ENCODE measurements around the gene SCN8A.

Gene SCN8A

GRCh38 chr12:51815571-51815970 lies 224.5 kb downstream of the SCN8A start:
- Histone ChIP-seq H3K18ac (ENCODE audit: low read length) (no peak overlapping the region), H3K14ac (ENCODE audit: low read length) (no peak overlapping the region), H3K4me1 (ENCODE audit: control insufficient read depth in 1 of 2, insufficient read depth in 2 of 2, low read length in 2 of 2) (peaks cover 8 to 14% of the 10 kb centered on the region in 2 experiments), H3K36me3 (ENCODE audit: control insufficient read depth in 1 of 2, insufficient read depth in 2 of 2, low read length in 2 of 2) (peaks cover 13 to 15% of the 10 kb centered on the region in 2 experiments), H3K27me3 (ENCODE audit: insufficient read depth, low read length) (no peaks in the 10 kb centered on the region), H3K4me2 (ENCODE audit: low read length) (no peak overlapping the region), H2BK12ac (ENCODE audit: low read length) (no peak overlapping the region), H3K23ac (ENCODE audit: low read length) (no peak overlapping the region), H3K79me2 (ENCODE audit: control insufficient read depth, insufficient read depth, low read length, poor library complexity) (peaks cover 8% of the 10 kb centered on the region), H3K9me3 (ENCODE audit: insufficient read depth, low read depth, low read length) (no peaks in the 10 kb centered on the region), H2AFZ (ENCODE audit: insufficient read depth, low read length, poor library complexity) (no peak overlapping the region), H4K91ac (ENCODE audit: low read depth, low read length) (no peak overlapping the region), H3K79me1 (ENCODE audit: low read length) (peaks cover 13% of the 10 kb centered on the region), H2BK5ac (ENCODE audit: low read depth, low read length, poor library complexity) (no peak overlapping the region), H2BK120ac (ENCODE audit: insufficient read depth, low read length, poor library complexity) (no peak overlapping the region), H3K27ac (ENCODE audit: low read depth, low read length) (no peak overlapping the region), H3K4me3 (ENCODE audit: low read depth, low read length) (no peak overlapping the region), H3K9ac (ENCODE audit: low read length) (no peak overlapping the region), H3K4ac (ENCODE audit: low read depth, low read length) (no peak overlapping the region), H4K8ac (ENCODE audit: low read depth, low read length) (no peak overlapping the region), H2AK5ac (ENCODE audit: low read length) (no peak overlapping the region), H4K12ac (ENCODE audit: low read depth, low read length) (peak overlapping the region; percentile 23)
- no peak for DNase-seq
- WGBS (ENCODE audit: extremely low coverage, insufficient coverage, insufficient read length) = no CpG with 5 or more reads among the region's 6 CpGs

DNA sequence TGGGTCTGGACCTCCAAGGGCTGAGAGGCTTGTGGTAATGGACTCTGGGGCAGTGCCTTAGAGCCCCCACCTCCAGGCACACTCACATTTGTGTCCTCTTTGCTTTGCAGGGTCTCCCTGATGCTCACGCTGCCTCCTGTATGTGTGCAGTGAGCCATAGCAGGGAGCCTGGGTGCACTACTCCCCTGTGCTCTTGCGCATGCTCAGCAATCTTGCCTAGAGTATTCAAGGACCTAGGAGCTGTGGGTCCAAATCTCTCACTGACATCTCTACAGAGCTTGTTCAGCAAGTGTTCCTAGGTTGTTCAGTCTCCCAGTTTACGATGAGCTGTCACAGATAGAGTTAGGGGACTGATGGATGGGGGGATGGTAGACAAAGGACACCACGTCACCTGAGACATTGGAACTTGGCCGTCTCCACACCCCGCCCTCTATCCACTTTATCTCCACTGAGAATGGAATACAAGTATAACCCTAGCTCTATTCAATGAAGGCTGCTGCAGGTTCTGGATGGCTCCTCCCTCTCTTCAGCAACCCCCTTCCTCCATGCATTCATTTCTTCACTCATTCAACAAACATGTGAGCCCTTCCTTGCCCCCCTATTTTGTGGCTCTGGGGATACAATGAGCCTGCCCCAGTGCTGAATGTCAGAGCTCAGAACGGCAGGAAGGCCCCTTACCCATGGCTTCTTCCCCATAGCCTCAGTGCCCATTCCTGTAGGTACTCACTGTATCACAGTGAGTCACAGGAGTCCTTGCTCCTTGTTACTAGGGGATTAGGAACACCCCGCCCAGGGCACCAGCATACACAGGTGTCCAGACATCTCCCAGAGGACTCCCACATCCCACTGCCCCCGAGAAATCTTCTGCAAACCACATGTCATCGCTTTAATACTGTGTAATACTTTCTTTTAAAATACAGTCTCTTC lies 226.3 kb downstream of the SCN8A start:
- no CpG with 5 or more reads among the region's 10 CpGs for WGBS (ENCODE audit: extremely low coverage, insufficient coverage, insufficient read length)
- Histone ChIP-seq H2BK12ac (ENCODE audit: low read length) (no peak overlapping the region), H3K36me3 (ENCODE audit: control insufficient read depth in 1 of 2, insufficient read depth in 2 of 2, low read length in 2 of 2) (peaks cover 28% of the 10 kb centered on the region in 2 experiments), H3K18ac (ENCODE audit: low read length) (no peak overlapping the region), H3K23ac (ENCODE audit: low read length) (no peak overlapping the region), H4K12ac (ENCODE audit: low read depth, low read length) (no peak overlapping the region), H3K9me3 (ENCODE audit: insufficient read depth, low read depth, low read length) (no peaks in the 10 kb centered on the region), H2AFZ (ENCODE audit: insufficient read depth, low read length, poor library complexity) (no peak overlapping the region), H3K9ac (ENCODE audit: low read length) (no peak overlapping the region), H3K27ac (ENCODE audit: low read depth, low read length) (no peak overlapping the region), H4K8ac (ENCODE audit: low read depth, low read length) (no peak overlapping the region), H3K4ac (ENCODE audit: low read depth, low read length) (no peak overlapping the region), H2BK120ac (ENCODE audit: insufficient read depth, low read length, poor library complexity) (no peak overlapping the region), H2BK5ac (ENCODE audit: low read depth, low read length, poor library complexity) (no peak overlapping the region), H2AK5ac (ENCODE audit: low read length) (no peak overlapping the region), H3K4me1 (ENCODE audit: control insufficient read depth in 1 of 2, insufficient read depth in 2 of 2, low read length in 2 of 2) (peaks cover 8 to 14% of the 10 kb centered on the region in 2 experiments), H3K14ac (ENCODE audit: low read length) (no peak overlapping the region), H3K4me3 (ENCODE audit: low read depth, low read length) (no peak overlapping the region), H3K27me3 (ENCODE audit: insufficient read depth, low read length) (no peaks in the 10 kb centered on the region), H4K91ac (ENCODE audit: low read depth, low read length) (no peak overlapping the region), H3K79me2 (ENCODE audit: control insufficient read depth, insufficient read depth, low read length, poor library complexity) (peaks cover 8% of the 10 kb centered on the region), H3K4me2 (ENCODE audit: low read length) (no peak overlapping the region), H3K79me1 (ENCODE audit: low read length) (peaks cover 13% of the 10 kb centered on the region)
- DNase-seq = peak in 1 of 2 donors; percentile 57

DNA sequence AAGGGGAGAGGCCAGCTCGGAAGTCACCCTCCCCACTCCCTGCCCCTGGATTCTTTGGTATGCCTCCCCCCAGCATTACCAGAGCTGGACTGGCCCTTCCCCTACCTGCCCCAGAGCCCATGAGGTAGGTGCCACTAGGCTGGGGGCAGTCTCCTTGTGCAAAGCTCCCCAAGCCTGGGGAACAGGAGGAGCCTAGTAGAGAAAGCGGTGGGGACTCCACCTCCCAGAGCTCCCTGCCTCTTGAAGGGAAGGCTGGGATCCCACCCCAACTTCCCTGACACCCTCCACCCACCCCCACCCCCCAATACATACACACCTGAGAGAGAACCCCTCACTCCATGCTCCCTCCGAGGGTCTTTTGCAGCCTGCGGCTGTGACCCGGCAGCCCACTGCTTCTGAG lies 227.1 kb downstream of the SCN8A start:
- H3K4me1 ChIP-seq (ENCODE audit: control insufficient read depth in 1 of 2, insufficient read depth in 2 of 2, low read length in 2 of 2) = peaks cover 8 to 14% of the 10 kb centered on the region in 2 experiments
- no peak overlapping the region for H2BK120ac ChIP-seq (ENCODE audit: insufficient read depth, low read length, poor library complexity)
- DNase-seq = no peak
- H3K14ac ChIP-seq (ENCODE audit: low read length) = no peak overlapping the region
- no peak overlapping the region for H3K4me2 ChIP-seq (ENCODE audit: low read length)
- H3K4me3 ChIP-seq (ENCODE audit: low read depth, low read length) = no peak overlapping the region
- WGBS (ENCODE audit: extremely low coverage, insufficient coverage, insufficient read length) = no CpG with 5 or more reads among the region's 5 CpGs
- no peak overlapping the region for H3K18ac ChIP-seq (ENCODE audit: low read length)
- H4K12ac ChIP-seq (ENCODE audit: low read depth, low read length) = no peak overlapping the region
- H3K27me3 ChIP-seq (ENCODE audit: insufficient read depth, low read length) = no peaks in the 10 kb centered on the region
- H2BK5ac ChIP-seq (ENCODE audit: low read depth, low read length, poor library complexity) = no peak overlapping the region
- H3K27ac ChIP-seq (ENCODE audit: low read depth, low read length) = no peak overlapping the region
- no peak overlapping the region for H2AFZ ChIP-seq (ENCODE audit: insufficient read depth, low read length, poor library complexity)
- no peak overlapping the region for H3K4ac ChIP-seq (ENCODE audit: low read depth, low read length)
- H2AK5ac ChIP-seq (ENCODE audit: low read length) = no peak overlapping the region
- H3K9me3 ChIP-seq (ENCODE audit: insufficient read depth, low read depth, low read length) = no peaks in the 10 kb centered on the region
- H3K79me2 ChIP-seq (ENCODE audit: control insufficient read depth, insufficient read depth, low read length, poor library complexity) = peaks cover 8% of the 10 kb centered on the region
- H3K23ac ChIP-seq (ENCODE audit: low read length) = no peak overlapping the region
- H3K79me1 ChIP-seq (ENCODE audit: low read length) = peaks cover 13% of the 10 kb centered on the region
- no peak overlapping the region for H4K91ac ChIP-seq (ENCODE audit: low read depth, low read length)
- H4K8ac ChIP-seq (ENCODE audit: low read depth, low read length) = no peak overlapping the region
- no peak overlapping the region for H3K9ac ChIP-seq (ENCODE audit: low read length)
- no peak overlapping the region for H2BK12ac ChIP-seq (ENCODE audit: low read length)
- peaks cover 33 to 34% of the 10 kb centered on the region in 2 experiments for H3K36me3 ChIP-seq (ENCODE audit: control insufficient read depth in 1 of 2, insufficient read depth in 2 of 2, low read length in 2 of 2)

DNA sequence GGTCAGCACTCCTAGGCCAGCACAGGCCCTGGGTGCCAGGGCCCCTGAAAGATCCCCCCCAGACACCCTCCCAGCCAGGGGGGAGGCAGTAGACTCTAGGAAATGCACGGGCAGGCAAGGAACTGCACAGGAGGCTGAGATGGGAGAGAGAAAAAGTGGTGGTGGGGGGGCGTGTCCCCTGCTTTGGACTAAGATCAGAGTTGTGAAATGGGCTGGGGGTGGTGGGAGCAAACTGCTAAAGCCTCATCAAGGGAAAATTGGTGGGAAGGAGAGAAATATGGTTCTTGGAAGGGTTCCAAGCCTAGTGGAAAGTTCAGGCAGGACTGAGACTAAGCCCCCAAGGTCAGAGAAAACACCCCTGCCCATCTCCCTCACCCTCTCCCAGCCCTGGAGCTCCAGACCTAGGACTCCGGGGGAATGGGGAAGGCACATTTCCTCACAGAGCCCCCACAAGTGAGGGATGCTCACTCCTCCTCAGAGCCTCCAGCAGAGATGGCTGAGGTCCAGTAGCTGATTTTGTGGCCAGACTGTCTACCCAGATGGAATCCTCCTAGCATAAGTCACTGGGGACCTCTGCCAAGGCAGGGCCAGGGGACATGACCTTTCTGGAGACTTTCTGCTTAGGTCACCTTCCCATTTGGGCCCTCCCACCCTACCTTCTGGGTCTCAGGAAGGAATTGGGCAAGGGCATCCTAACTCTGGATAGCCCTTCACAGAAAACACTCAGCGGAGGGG lies 227.7 kb downstream of the SCN8A start:
- Histone ChIP-seq H3K4me3 (ENCODE audit: low read depth, low read length) (no peak overlapping the region), H3K9me3 (ENCODE audit: insufficient read depth, low read depth, low read length) (no peaks in the 10 kb centered on the region), H3K27ac (ENCODE audit: low read depth, low read length) (no peak overlapping the region), H3K27me3 (ENCODE audit: insufficient read depth, low read length) (no peaks in the 10 kb centered on the region), H3K79me1 (ENCODE audit: low read length) (peaks cover 12% of the 10 kb centered on the region), H3K14ac (ENCODE audit: low read length) (no peak overlapping the region), H3K79me2 (ENCODE audit: control insufficient read depth, insufficient read depth, low read length, poor library complexity) (peaks cover 8% of the 10 kb centered on the region), H2AFZ (ENCODE audit: insufficient read depth, low read length, poor library complexity) (no peak overlapping the region), H2BK5ac (ENCODE audit: low read depth, low read length, poor library complexity) (no peak overlapping the region), H3K18ac (ENCODE audit: low read length) (no peak overlapping the region), H3K23ac (ENCODE audit: low read length) (no peak overlapping the region), H2BK12ac (ENCODE audit: low read length) (no peak overlapping the region), H3K4me2 (ENCODE audit: low read length) (no peak overlapping the region), H3K4ac (ENCODE audit: low read depth, low read length) (no peak overlapping the region), H3K4me1 (ENCODE audit: control insufficient read depth in 1 of 2, insufficient read depth in 2 of 2, low read length in 2 of 2) (peaks cover 8 to 14% of the 10 kb centered on the region in 2 experiments), H3K9ac (ENCODE audit: low read length) (no peak overlapping the region), H3K36me3 (ENCODE audit: control insufficient read depth in 1 of 2, insufficient read depth in 2 of 2, low read length in 2 of 2) (peaks cover 36 to 37% of the 10 kb centered on the region in 2 experiments), H2BK120ac (ENCODE audit: insufficient read depth, low read length, poor library complexity) (no peak overlapping the region), H2AK5ac (ENCODE audit: low read length) (no peak overlapping the region), H4K12ac (ENCODE audit: low read depth, low read length) (no peak overlapping the region), H4K8ac (ENCODE audit: low read depth, low read length) (no peak overlapping the region), H4K91ac (ENCODE audit: low read depth, low read length) (no peak overlapping the region)
- no CpG with 5 or more reads among the region's 4 CpGs for WGBS (ENCODE audit: extremely low coverage, insufficient coverage, insufficient read length)
- no peak for DNase-seq
